GM18517 (cell line): ENCODE data around the gene OR2S2.

ENCODE experiments used
- ATAC-seq: cut with Tn5 transposase; IDR thresholded peaks from one replicate; pipeline ENCODE4 v1.9.1; 2021; ENCODE audit warnings: mild to moderate bottlenecking, moderate library complexity; ENCODE audit not compliant: unreplicated experiment

Gene OR2S2

DNA sequence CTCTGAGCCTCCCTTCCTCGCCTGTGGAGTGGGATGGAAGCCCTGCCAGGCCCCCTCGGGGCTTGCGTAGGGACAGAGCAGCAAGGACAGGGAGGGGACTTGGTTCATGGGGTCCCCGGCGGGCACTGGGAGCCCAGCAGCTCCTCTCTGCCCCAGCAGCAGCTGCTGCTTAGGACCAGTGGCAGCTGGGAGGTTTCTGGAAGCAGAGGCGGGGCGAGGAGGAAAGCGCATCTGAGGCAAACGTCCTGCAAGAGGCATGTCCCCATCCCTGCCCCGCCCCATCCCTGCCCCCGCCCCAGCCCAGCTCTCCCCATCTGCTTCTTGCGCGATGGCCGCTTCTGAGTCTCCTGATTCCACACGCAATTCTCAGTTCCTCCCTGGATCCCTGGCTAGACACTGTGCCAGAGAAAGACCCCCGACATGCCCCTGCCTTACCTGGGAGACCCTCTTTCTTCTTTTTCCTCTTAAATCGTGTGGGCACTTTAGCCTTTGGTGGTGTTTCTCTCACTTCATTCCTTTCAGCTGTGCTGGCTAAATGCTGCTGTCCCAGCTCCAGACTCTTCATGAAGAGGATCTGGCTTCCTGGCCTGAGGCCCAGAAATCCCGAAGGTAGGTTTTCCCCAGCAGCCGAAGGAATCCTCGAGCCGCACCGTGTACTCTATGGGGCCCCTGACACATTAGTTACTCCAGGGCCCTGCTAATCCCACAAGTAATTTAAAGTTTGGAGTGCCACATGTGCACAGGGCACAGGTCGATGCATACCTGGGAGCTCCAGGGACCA lies 4.4 kb upstream of the OR2S2 start:
- ATAC-seq = no peak

DNA sequence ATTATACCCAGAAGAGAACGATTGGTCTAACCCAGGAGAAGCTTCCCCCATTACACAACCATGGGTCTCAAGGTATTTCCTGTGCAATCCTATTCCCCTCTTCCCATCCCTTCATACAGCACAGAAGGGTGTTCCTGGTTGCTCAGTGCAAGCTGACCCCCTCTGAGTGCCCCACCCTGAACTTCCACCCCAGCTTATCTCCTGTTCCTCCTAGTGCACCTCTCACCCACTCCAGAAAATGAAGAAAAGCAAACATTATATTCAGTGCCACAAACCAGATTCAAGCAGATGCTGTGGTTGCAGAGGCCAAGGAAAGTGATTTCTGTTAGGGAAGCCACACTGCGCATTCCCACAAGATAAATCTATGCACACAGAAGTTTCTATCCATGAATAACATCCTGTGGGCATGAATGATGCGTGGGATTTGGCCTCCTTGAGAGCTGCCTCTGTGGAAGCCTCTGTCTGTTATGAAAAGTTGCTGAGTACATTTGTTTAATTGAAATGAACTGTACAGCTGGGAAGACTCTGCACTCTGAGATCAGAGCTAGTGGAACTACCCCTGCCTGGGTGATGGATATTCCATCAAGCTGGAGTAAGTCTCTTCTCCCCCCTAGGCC lies 2.2 kb upstream of the OR2S2 start:
- ATAC-seq = no peak

DNA sequence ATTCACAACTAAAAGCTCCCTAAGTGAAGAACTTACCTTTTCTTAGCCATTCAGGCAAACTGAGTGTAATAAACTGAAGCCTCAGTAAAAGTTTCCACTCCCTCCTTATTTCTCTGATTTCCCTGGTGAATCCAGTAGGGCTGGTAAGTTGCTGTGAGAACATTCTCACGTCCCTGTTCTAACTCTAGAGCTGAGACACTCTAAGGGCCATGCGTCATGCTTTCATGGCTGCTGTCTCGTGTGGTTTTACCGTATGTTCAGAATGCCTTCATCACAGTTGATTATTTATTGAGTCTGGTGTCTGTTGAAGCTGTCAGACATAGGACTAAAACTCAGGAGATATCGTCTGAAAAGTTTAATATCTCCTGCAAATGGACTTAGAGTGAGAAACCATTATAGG lies 1.3 kb downstream of the OR2S2 start:
- ATAC-seq = no peak

DNA sequence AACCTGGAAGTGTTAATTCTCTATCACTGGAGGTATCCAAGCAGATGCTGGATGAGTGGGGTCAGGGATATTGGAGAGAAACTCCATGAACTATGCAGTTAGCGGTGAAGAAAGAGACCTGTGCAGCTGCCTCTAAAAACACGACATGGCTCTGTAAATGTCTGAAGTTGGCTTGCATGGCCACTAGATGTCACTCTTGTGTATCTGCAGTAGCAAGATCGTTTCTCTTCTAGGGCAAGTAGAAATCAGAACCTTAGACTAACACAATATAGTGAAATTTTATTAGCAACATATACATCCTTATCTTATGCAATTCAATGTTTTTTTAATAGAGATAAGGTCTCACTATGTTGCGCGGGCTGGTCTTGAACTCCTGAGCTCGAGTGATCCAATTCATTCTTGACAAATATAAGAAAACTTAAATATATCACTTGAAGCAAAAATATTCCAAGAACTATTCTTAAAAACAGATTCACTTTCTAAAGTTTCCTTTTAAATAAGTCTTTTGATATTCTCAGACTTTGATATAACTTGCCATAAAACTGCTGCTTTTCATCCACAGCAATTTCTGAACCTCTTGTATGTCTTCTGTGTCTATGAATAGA lies 2.9 kb downstream of the OR2S2 start:
- ATAC-seq = no peak

DNA sequence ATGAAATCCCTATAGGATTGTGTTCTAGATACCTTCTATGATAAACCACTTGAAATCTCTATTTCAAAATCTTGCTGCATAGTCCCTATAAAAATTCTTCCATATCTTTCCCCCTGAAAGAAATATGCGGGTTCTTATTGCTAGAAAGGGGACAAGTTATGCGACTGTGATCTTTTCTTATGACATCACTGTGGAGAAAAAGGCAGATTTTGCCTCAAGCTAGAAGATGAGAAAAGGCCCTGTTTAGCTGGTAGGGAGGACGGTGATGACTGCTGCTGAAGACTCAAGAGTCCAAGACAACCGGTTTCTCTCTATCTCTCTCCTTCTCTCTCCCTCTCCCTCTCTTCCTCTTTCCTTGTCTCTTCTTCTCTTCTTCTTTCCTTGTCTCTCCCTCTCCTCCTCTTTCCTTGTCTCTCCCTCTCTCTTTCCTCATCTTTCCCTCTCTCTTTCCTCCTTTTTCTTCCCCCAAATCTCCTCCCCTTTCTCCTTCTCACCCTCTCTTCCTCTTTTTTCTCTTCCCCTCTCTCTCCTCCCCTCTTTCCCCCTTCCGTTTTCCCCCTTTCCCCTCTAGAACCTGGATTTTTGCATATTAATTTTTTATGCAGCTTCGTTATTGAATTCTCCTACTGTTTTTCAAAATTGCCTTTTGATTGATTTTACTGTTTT lies 5.3 kb downstream of the OR2S2 start:
- no peak for ATAC-seq

DNA sequence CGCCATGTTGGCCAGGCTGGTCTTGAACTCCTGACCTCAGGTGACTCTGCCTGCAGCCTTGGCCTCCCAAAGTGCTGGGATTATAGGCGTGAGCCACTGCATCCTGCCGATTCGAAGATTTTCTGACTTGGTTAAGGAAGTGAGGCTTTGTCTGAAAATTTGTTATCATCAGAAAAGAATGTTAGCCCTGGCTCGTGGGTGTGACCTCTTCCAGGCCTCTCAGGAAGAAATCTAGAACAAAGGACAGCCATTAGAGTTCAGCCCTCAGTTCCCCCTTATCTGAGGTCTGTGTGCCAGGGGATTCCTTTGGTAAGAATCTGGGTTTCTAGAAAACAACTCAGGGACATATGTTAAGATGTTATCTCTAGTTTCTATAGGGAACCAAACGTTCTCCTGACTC lies 6.2 kb downstream of the OR2S2 start:
- ATAC-seq = no peak

DNA sequence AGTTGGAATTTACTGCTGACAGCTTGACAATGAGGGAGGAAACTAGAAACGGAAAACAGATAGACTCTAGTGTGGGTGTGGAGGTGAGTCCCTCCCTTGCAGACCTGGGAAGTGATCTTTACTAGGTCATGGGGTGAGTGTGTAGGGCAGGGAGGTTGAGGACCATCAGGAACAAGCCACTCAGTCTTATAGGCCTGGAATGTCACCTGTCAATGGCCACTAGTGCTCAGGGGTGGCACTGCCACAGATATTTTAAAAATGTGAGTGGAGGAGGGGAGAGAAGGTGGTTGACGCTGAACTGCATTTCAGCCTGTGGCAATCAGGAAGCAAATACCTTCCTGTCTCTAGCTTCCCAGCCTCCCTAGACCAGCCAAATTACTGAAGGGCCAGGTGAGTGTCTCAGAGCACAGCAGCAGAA lies 9.0 kb downstream of the OR2S2 start:
- ATAC-seq = no peak

DNA sequence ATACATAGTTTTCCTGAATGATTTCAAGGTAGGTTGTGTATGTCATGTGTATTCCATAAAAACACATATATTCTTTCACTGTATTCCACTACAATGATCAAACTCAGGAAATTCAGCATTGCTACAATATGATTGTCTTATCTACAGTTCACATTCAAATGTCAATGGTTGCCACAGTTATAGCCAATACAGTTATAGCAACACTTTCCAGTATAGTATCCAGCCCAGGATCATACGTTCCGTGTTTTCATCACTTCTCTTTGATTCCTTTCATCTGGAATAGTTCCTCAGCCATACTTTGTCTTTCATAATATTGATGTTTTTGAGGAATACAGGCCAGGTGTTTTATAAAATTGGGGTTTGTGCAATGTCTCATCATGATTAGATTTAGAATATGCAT lies 9.5 kb downstream of the OR2S2 start:
- ATAC-seq = no peak

DNA sequence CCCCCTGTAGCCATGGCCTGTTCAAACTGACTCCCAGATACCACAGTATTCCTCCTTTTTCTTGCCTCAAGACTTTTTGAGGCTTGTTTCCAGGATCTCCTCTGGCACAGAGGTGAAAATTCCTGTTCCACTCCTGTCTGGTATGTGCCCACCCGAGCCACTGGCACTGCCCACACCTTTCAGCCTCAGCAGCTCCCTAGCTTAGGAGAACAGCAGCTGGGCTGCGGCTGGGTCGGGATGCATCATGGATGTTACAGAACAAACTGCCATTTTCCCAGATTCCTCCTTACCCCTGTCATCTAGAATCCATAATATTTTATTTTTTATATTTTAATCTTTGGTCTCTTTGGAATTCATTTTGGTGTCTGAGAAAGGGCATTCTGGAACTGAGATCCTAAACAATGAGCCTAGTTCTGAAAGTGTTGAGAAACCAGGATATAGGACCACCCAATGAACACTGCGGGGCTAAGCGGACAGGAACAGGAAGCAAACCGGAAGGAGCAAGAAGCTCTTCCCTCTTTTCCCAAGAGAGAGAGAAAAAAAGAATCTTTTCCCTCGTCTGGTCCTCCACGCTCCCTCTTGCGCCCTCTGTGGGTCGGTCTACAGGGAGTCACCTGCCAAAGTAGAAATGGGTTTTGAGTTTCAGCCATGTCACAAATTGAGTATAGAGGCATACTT lies 12.5 kb downstream of the OR2S2 start:
- no peak for ATAC-seq

DNA sequence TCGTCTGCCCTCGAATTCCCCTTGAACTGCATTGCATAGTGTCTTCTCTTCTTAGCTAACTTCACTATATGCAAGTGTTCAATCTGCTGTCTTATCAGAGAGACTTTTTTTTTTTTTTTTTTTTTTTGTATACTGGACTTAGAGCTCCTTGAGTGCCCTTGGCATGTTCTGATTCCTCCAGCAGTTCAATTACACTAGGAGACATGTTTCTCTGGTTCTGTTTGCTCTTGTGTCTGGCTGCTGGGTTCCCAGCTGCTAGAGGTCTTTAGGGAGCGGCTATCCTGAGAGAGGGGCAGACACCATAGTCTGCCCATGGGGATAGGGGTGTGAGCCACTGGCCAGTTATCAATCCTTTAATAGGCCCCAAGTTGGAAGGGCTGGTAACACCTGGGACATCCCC lies 13.1 kb downstream of the OR2S2 start:
- no peak for ATAC-seq

DNA sequence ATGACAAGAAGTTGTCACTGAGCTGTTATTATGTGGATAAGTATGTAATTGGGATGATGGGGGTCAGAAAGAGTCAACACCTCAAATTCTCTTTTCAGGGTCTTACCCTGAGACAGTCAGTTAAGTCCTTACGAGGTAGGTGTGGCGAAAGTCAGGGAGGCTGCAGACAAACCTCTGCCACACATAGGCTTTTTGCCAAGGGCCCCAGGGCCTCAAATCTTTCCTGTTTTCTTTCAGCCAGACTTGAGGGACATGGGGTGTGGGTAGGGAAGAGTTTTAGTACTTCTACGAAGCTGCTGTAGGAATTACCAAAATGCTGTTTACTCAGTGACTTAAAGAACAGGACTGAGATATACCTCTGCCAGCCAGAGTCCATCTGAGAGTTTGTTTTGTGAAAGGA lies 13.8 kb downstream of the OR2S2 start:
- ATAC-seq = no peak

DNA sequence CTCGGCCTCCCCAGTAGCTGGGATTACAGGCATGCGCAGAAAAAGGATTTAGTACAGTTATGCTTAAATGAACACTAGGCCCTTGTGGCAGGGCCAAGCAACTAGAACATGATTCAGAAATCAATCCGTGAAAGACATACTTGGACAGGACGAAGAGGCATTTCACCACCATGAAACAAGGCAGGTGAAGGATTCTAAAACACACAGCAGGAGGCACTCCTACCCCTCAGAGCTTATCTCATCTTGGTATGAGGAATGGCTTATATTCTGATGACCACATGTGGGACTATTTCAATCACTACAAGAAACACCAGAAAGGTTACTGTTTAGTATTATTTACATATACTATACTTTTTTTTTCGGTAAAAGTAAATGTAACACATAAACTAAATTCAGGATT lies 15.7 kb downstream of the OR2S2 start:
- no peak for ATAC-seq

DNA sequence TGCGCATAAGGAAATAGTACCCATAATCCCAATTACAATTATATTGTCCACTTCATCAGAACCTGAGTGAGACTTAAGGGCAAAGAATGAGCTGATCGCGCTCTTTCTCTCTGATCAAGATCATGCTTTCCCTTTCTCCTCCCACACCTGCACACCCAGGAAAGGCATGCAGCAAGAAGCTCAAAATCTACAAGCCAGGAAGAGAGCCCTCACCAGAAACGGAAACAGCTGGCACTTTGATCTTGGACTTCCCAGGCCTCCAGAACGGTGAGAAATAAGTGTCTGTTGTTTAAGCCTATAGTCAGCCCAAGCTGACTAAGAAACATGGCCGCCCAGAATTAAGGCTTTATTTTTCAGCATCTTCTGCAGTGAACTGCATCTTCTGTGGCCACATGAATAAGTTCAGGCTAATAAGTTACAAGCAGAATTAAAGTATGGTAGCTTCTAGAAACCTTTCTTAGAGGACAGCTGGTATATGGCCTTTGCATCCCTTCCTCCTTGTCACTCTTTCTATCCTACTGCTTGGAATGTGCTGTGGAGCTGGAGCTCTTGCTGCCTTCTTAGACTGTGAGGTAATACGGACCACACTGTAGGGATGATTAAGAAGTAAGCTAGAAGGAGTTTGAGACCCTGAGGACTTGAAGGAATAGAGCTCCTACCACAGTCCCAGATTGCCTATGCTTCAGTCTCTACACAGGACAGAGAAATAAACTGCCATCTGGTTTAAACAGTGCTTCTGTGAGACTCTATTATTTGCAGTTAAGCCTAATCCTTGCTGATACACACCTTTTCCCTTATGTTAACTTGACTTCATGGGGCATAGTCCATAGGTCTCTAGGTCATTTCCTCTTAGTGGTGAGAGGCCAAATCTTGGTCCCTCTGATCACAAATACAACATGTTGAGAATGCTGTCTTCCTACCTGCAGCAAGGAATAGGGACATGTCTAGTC lies 17.2 kb downstream of the OR2S2 start:
- ATAC-seq = no peak

DNA sequence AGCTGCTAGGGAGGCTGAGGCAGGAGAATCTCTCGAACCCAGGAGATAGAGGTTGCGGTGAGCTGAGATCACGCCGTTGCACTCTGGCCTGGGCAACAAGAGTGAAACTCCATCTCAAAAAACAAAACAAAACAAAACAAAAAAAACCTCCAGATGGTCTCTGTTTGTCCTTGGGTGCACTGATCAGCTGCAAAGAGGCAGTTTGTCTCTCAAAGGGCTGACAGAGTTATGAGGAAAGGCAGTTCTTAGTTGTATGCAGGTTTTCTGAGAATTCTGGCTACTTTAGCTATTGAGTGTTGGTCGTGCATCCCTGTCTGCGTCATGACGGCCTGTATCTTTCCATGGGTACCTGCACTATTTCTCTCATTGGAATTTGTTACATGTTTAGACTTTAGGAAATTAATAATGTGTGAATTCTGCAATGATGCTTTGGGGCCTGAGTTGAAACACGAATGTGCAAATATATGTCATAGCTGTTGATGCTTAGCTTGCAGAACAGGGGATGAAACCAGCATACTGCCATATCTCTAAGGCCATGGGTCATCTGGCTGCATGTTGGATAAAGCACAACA lies 18.2 kb downstream of the OR2S2 start:
- no peak for ATAC-seq

DNA sequence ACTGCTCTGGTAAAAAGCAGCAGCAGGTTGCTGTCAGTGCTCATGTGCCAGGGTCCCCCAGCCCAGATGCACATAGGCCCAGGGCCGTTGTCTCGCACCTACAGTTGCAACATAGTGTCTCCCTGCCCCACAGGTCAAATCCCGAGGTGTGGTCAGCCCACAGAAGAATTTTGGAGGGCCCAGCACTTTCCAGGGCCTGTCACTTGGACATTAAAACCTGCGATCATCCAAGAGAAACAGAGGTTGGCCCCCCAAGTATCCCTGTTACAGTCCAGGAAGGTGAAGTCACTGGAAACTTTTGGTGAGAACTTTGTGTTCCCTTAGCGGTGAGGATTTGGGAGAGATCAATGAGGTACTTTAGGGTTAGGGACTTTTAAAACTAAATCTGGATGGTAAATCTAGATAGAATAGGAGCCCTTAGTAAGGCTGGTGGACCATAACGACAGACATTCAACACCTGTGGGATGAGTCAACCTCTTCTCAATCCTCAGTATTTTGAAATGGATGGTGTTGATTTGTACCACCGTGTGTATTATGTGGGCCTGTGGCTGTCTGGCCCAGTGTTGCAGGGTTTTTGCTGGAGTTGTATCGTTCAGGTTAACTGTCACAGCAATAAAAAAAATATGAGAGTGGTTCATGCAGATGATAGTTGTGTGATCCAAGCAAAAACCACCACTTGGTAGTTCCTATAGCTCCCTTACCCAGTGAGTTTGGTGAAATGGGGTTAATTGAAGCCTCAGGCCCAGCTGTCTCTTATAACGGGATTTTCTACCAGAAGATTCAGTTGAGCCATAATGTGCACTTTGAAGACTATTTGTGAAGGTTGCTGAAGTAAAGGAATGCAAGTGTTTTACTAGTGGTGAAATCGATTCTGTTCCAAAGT lies 19.2 kb downstream of the OR2S2 start:
- ATAC-seq = no peak

DNA sequence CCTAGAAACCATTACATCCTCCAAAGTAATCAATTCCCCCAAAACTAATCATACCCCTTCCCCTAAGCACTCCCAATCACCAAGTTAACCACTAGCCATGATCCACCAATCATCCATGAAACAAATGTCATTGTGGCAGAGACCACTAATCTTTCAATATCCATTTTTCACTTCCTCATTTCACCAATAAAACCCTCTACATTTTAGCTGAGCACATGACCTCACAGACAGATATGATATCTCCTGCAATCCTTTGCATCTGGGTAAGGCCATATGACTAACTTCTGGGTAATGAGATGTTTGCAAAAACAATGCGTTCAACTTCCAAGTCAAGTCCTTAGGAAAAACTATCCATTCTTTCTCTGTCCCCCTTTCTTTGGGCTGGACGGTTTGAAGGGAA lies 20.7 kb downstream of the OR2S2 start:
- no peak for ATAC-seq

DNA sequence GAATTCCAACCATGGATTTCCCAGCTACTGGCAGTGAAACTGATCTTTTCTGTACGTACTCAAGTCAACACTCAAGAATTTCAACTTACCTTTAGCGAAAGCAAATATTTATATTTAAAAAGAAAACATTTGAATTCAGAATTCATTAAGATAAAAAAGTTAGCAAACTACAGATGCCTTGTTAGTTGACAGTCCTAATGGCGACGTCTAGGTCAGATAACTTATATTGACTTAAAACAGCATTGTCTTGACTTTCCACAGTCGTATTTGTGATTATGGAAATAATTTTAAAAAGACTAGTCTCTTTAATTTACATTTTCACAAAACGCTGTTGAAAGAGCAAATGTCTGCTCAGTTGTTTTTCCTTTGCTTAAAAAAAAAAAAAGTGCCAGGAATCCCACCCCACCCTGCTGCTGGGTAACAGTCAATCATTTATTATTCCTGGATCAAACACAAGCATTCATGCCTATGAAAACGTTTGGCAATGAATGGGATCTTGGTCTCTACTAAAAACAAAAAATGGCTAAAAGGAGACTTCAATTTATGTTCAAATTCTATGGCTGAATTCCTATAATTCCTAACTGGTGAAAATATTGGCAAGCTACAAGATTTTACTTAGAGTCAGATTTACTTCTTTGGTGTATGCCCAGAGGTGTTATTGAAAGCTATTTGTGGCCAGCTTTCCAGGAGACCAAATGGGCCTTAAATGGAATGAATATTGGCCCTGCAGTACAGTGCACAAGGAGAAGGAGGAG lies 22.0 kb downstream of the OR2S2 start:
- ATAC-seq = no peak

DNA sequence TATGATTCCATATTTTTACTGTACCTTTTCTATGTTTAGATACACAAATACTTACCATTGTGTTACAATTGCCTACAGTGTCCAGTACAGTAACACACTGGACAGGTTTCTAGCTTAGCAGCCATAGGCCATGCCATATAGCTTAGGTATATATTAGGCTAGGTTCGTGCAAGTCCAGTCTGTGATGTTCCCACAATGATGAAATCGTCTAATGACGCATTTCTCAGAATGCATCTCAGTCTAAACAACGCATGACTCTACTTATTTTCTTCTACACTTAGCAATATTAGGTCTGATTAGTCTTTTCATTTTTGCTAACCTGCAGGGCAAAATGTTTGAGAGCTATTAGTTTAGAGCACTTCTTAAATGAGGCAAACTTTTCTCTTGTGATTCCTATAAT lies 22.7 kb downstream of the OR2S2 start:
- no peak for ATAC-seq
